ENCODE data around the gene WEE1. TPM values are rescaled to one million over a fixed set of nuclear protein-coding genes. Genes with fewer than 3 reads are reported as not detected.

The WEE1 gene
- total and polyA plus RNA-seq, 11 donors, result 14.5 to 89.2 (median 51.3) TPM

GRCh38 chr11:9571071-9571762 lies 2.3 kb upstream of the WEE1 start:
- intact Hi-C loops (cut with DNase I), result loop anchor here in 4 of 10 donors (5.0 kb wide), 5 partner anchors 34 to 186 kb away; partner anchors contain the start of gene ZNF143 (in 1 of the 4)
- Histone ChIP-seq H3K36me3 (no peaks in the 10 kb centered on the region), H3K27me3 (no peaks in the 10 kb centered on the region), H3K4me1 (peaks cover 9 to 49% (median 29%) of the 10 kb centered on the region in 12 donors), H3K4me3 (no peak overlapping the region), H3K9me3 (no peaks in the 10 kb centered on the region), H3K27ac (peak overlapping the region in 1 of 12 donors; percentile 96)
- ATAC-seq (no peak), DNase-seq (no peak)
- TF ChIP-seq CTCF (IDR thresholded peaks at IDR 0.05), result no peak
- 90 to 94% (median 93%) methylated on average over 8 of the region's 8 CpGs for WGBS, 4 donors

- no peak overlapping the region for H3K4me3 ChIP-seq
- TF ChIP-seq POLR2A (IDR thresholded peaks at IDR 0.05), result no peak
- no peak for TF ChIP-seq CTCF (IDR thresholded peaks at IDR 0.05)
- H3K27ac ChIP-seq, result peak overlapping the region in 1 of 12 donors; percentile 96
- 93 to 98% (median 96%) methylated on average over 6 of the region's 6 CpGs for WGBS, 4 donors
- ATAC-seq (no peak), DNase-seq (no peak)
- no peaks in the 10 kb centered on the region for H3K27me3 ChIP-seq
- intact Hi-C loops (cut with DNase I), result loop anchor here in 4 of 10 donors (5.0 kb wide), 5 partner anchors 34 to 186 kb away; partner anchors contain the start of gene ZNF143 (in 1 of the 4)
- H3K4me1 ChIP-seq, result peaks cover 5 to 49% (median 24%) of the 10 kb centered on the region in 12 donors
- no peaks in the 10 kb centered on the region for H3K9me3 ChIP-seq
- H3K36me3 ChIP-seq, result no peaks in the 10 kb centered on the region
These were observed 1.7 kb upstream of the WEE1 start for GRCh38 chr11:9571763-9572115.

GRCh38 chr11:9573775-9574621 lies 528 bp downstream of the WEE1 start:
- intact Hi-C loops (cut with DNase I), result loop anchor here in 5 of 10 donors (2.0 to 5.0 kb wide), 7 partner anchors 37 to 183 kb away; partner anchors contain the start of gene ZNF143 (in 1 of the 5)
- DNase-seq, result peak; percentile 29 to 72 (median 35)
- peaks cover 0 to 13% (median 0%) of the 10 kb centered on the region in 9 donors for H3K36me3 ChIP-seq
- peak overlapping the region; percentile 43 to 98 (median 94) for H3K27ac ChIP-seq
- no peak for ATAC-seq
- no peak for TF ChIP-seq CTCF (IDR thresholded peaks at IDR 0.05)
- no peak for TF ChIP-seq POLR2A (IDR thresholded peaks at IDR 0.05)
- no peaks in the 10 kb centered on the region for H3K27me3 ChIP-seq
- peak overlapping the region; percentile 42 to 90 (median 76) for H3K4me3 ChIP-seq
- peaks cover 0 to 49% (median 16%) of the 10 kb centered on the region in 12 donors for H3K4me1 ChIP-seq
- 0% methylated on average over 50 to 122 of the region's 122 CpGs for WGBS, 4 donors
- H3K9me3 ChIP-seq, result no peaks in the 10 kb centered on the region

Data from heart left ventricle (tissue), 16 donors.